MM.1S (cell line): ENCODE data around the gene RFPL1.
"Not testable (repeated sequence)": the region's sequence is repeated elsewhere in the genome, so short reads cannot be mapped to it uniquely, and the experiment has no call there.

ENCODE experiments used
- CTCF ChIP-seq: fragments of 300-600 bp; sonication (generic); IDR thresholded peaks from 2 replicates; pipeline ENCODE4 v1.5.1; 2016; ENCODE audit warnings: antibody characterized with exemption, low read length, mixed read lengths
- EZH2 ChIP-seq: fragments of 300-600 bp; sonication (generic); optimal IDR thresholded peaks from 2 replicates; pipeline ENCODE3; 2017; ENCODE audit warnings: low read depth, mild to moderate bottlenecking, antibody characterized with exemption, low read length, mixed read lengths
- EZH2phosphoT487 ChIP-seq: fragments of 300-600 bp; sonication (generic); IDR thresholded peaks from 2 replicates; pipeline ENCODE4 v1.6.1; 2018; ENCODE audit warnings: antibody characterized with exemption, low read length

GRCh38 chr22:29418704-29419103, 19.7 kb upstream of the RFPL1 start:
- TF ChIP-seq EZH2, CTCF, EZH2phosphoT487: not testable (repeated sequence)
